GM06990 (cell line): ENCODE data around the gene RBM44.
"Not testable (repeated sequence)": the region's sequence is repeated elsewhere in the genome, so short reads cannot be mapped to it uniquely, and the experiment has no call there.

Source experiments
- DNase-seq: peaks from one replicate; pipeline ENCODE4 v3.0.0-alpha.2; 2011; ENCODE audit not compliant: insufficient read length; ENCODE audit errors: extremely low read depth
- H3K27me3 ChIP-seq: replicated peaks from 2 replicates; pipeline ENCODE4 v1.6.0; 2011; ENCODE audit warnings: low read length; ENCODE audit not compliant: control insufficient read depth, insufficient read depth
- H3K36me3 ChIP-seq: 2 replicates; pipeline ENCODE4 v1.5.1; 2011; ENCODE audit warnings: low read length; ENCODE audit not compliant: control insufficient read depth, insufficient read depth
- H3K4me3 ChIP-seq: replicated peaks from 2 replicates; pipeline ENCODE4 v1.5.1; 2011; ENCODE audit warnings: low read depth, mild to moderate bottlenecking, control low read depth, low read length
- CTCF ChIP-seq: IDR thresholded peaks from 2 replicates; pipeline ENCODE4 v1.5.1; 2011; ENCODE audit warnings: low read length, control low read depth, mild to moderate bottlenecking, inconsistent platforms; ENCODE audit not compliant: insufficient read depth, poor library complexity, severe bottlenecking

The RBM44 gene

GRCh38 chr2:237763812-237764211, 34.8 kb upstream of the RBM44 start:
- no peak for TF ChIP-seq CTCF
- peaks cover 31% of the 10 kb centered on the region for H3K36me3 ChIP-seq
- DNase-seq, result no peak
- H3K27me3 ChIP-seq, result no peaks in the 10 kb centered on the region
- H3K4me3 ChIP-seq, result no peak overlapping the region

GRCh38 chr2:237765122-237765521, 33.5 kb upstream of the RBM44 start:
- not testable (repeated sequence) for DNase-seq, H3K4me3 ChIP-seq, H3K27me3 ChIP-seq
- H3K36me3 ChIP-seq, result peaks cover 26% of the 10 kb centered on the region

GRCh38 chr2:237765875-237766274, 32.7 kb upstream of the RBM44 start:
- H3K36me3 ChIP-seq, result peaks cover 21% of the 10 kb centered on the region
- TF ChIP-seq CTCF, result no peak
- no peak overlapping the region for H3K4me3 ChIP-seq
- no peak for DNase-seq
- H3K27me3 ChIP-seq, result no peaks in the 10 kb centered on the region

GRCh38 chr2:237766340-237766739, 32.2 kb upstream of the RBM44 start:
- no peak for DNase-seq
- H3K36me3 ChIP-seq, result peaks cover 19% of the 10 kb centered on the region
- TF ChIP-seq CTCF, result no peak
- H3K4me3 ChIP-seq, result no peak overlapping the region
- H3K27me3 ChIP-seq, result no peaks in the 10 kb centered on the region

GRCh38 chr2:237772513-237772912, 26.1 kb upstream of the RBM44 start:
- TF ChIP-seq CTCF, result no peak
- no peak for DNase-seq
- Histone ChIP-seq H3K27me3 (no peaks in the 10 kb centered on the region), H3K36me3 (peaks cover 11% of the 10 kb centered on the region), H3K4me3 (no peak overlapping the region)

GRCh38 chr2:237773826-237774225, 24.8 kb upstream of the RBM44 start:
- no peak for DNase-seq
- no peaks in the 10 kb centered on the region for H3K27me3 ChIP-seq
- H3K36me3 ChIP-seq, result peaks cover 14% of the 10 kb centered on the region
- no peak overlapping the region for H3K4me3 ChIP-seq
- no peak for TF ChIP-seq CTCF
